ENCODE results near the gene KIF21A. TPM values are rescaled to one million over a fixed set of nuclear protein-coding genes. Genes with fewer than 3 reads are reported as not detected.

The KIF21A gene
- polyA plus RNA-seq, 1 donor from 2014 or later: 1.8 TPM

- Mint-ChIP-seq H3K4me3 (no peak overlapping the region), H3K4me1 (peaks cover 0 to 4% (median 2%) of the 10 kb centered on the region in 3 donors), H3K9me3 (no peaks in the 10 kb centered on the region), H3K27me3 (no peaks in the 10 kb centered on the region), H3K36me3 (peaks cover 2% of the 10 kb centered on the region), H3K27ac (no peak overlapping the region)
Measured at GRCh38 chr12:39352471-39353017, 90.4 kb downstream of the KIF21A start.

DNA sequence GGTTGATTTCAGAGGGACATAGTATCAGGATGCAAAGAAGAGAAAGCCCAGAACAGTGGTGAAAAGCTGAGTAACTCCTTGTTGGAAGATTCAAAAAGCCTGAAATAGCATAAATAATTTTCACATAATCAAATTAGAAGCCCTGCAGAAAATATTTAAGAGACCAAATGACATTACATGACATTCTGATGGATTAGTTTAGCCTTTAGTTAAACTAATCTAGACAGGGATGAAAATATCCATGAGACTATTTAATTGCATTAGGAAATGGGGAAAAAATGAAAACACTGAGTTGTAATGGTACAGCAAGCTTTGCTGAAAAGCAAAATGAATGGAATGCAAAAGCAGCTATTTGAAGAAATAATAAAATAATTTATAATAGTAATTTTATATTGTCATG, 91.8 kb downstream of the KIF21A start:
- peaks cover 0 to 4% (median 2%) of the 10 kb centered on the region in 3 donors for H3K4me1 Mint-ChIP-seq
- no peaks in the 10 kb centered on the region for H3K27me3 Mint-ChIP-seq
- no peak overlapping the region for H3K27ac Mint-ChIP-seq
- H3K36me3 Mint-ChIP-seq: peaks cover 2% of the 10 kb centered on the region
- no peak overlapping the region for H3K4me3 Mint-ChIP-seq
- no peaks in the 10 kb centered on the region for H3K9me3 Mint-ChIP-seq

GRCh38 chr12:39348941-39349626, 93.8 kb downstream of the KIF21A start:
- Mint-ChIP-seq H3K36me3 (peaks cover 6% of the 10 kb centered on the region), H3K4me3 (no peak overlapping the region), H3K27me3 (no peaks in the 10 kb centered on the region), H3K27ac (no peak overlapping the region), H3K4me1 (peaks cover 0 to 3% (median 2%) of the 10 kb centered on the region in 3 donors), H3K9me3 (no peaks in the 10 kb centered on the region)

- Mint-ChIP-seq H3K4me1 (peaks cover 0 to 3% (median 2%) of the 10 kb centered on the region in 3 donors), H3K9me3 (no peaks in the 10 kb centered on the region), H3K4me3 (no peak overlapping the region), H3K36me3 (peaks cover 6% of the 10 kb centered on the region), H3K27ac (no peak overlapping the region), H3K27me3 (no peaks in the 10 kb centered on the region)
Measured at GRCh38 chr12:39348523-39348922, 94.4 kb downstream of the KIF21A start.

GRCh38 chr12:39344926-39345325, 98.0 kb downstream of the KIF21A start:
- peaks cover 11% of the 10 kb centered on the region for H3K36me3 Mint-ChIP-seq
- no peaks in the 10 kb centered on the region for H3K27me3 Mint-ChIP-seq
- H3K27ac Mint-ChIP-seq: no peak overlapping the region
- H3K9me3 Mint-ChIP-seq: no peaks in the 10 kb centered on the region
- H3K4me1 Mint-ChIP-seq: no peaks in the 10 kb centered on the region
- H3K4me3 Mint-ChIP-seq: no peak overlapping the region

DNA sequence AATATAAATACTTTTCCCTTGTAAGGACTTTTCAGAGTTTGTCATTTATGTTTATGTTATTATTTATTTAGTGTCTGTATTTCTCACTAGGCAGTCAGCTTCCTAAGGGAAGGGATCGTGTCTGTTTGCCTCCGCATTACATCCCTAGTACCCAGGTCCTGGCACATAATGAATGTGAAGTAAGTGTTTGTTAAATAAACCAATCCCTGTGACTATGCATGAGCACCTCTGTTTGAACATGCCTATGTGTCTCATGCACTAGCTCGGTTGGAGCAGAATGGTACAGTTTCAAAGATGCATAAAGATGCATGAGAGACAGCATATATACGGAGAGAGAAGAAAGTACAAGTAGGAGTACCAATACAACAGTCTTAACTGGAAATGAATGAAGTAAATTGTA, 99.3 kb downstream of the KIF21A start:
- H3K27ac Mint-ChIP-seq: no peak overlapping the region
- no peaks in the 10 kb centered on the region for H3K27me3 Mint-ChIP-seq
- peaks cover 11% of the 10 kb centered on the region for H3K36me3 Mint-ChIP-seq
- H3K4me1 Mint-ChIP-seq: no peaks in the 10 kb centered on the region
- no peaks in the 10 kb centered on the region for H3K9me3 Mint-ChIP-seq
- no peak overlapping the region for H3K4me3 Mint-ChIP-seq

DNA sequence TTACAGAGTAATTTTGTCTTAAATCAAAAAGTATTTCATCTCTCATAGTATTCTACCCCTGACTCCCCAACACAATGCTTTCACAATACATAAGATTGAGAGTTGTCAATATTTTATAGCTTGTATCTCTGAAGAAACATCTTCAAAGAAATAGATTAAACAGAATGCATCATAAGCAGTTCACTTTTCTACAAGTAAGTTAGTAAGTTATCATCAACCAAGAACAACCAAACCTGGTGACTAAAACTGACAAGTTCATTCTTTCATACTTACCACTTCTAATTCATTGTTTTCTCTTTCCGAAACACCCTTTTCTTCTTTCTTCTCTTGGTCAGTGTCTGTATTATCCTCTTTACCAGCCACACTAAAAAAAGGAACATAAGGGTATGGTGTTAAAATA, 101.2 kb downstream of the KIF21A start:
- no peak overlapping the region for H3K27ac Mint-ChIP-seq
- H3K4me3 Mint-ChIP-seq: no peak overlapping the region
- H3K4me1 Mint-ChIP-seq: no peaks in the 10 kb centered on the region
- peaks cover 8% of the 10 kb centered on the region for H3K36me3 Mint-ChIP-seq
- H3K27me3 Mint-ChIP-seq: no peaks in the 10 kb centered on the region
- H3K9me3 Mint-ChIP-seq: no peaks in the 10 kb centered on the region

- H3K36me3 Mint-ChIP-seq: peaks cover 8% of the 10 kb centered on the region
- no peaks in the 10 kb centered on the region for H3K9me3 Mint-ChIP-seq
- H3K4me3 Mint-ChIP-seq: no peak overlapping the region
- no peaks in the 10 kb centered on the region for H3K4me1 Mint-ChIP-seq
- H3K27ac Mint-ChIP-seq: no peak overlapping the region
- no peaks in the 10 kb centered on the region for H3K27me3 Mint-ChIP-seq
Measured at GRCh38 chr12:39341179-39341578, 101.7 kb downstream of the KIF21A start.

GRCh38 chr12:39332661-39333175, 110.2 kb downstream of the KIF21A start:
- no peaks in the 10 kb centered on the region for H3K27me3 Mint-ChIP-seq
- no peak overlapping the region for H3K27ac Mint-ChIP-seq
- no peak overlapping the region for H3K4me3 Mint-ChIP-seq
- H3K4me1 Mint-ChIP-seq: peaks cover 0 to 1% (median 0%) of the 10 kb centered on the region in 3 donors
- no peaks in the 10 kb centered on the region for H3K36me3 Mint-ChIP-seq
- no peaks in the 10 kb centered on the region for H3K9me3 Mint-ChIP-seq

- Mint-ChIP-seq H3K4me3 (no peak overlapping the region), H3K27ac (no peak overlapping the region), H3K36me3 (no peaks in the 10 kb centered on the region)
Measured at GRCh38 chr12:39331539-39332261, 111.2 kb downstream of the KIF21A start.

DNA sequence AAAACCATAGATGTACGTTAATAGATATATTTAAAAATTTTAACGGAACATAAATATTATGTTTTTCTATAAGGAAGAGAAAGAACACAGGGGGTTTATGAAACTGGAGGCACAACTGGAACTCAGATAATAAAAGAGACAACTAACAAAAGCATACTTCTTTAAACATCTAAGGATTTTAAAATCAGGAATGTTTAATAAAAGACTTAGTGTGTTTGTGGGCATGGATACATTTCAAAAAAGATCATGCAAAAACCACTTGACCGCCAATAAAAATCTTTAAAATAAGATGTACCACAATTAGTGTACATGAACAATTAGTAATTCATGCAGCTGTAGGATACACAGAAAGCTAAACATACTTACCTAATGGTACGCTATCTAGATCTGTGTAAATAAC, 113.0 kb downstream of the KIF21A start:
- Mint-ChIP-seq H3K27ac (no peak overlapping the region), H3K27me3 (no peaks in the 10 kb centered on the region), H3K36me3 (no peaks in the 10 kb centered on the region), H3K9me3 (no peaks in the 10 kb centered on the region), H3K4me3 (no peak overlapping the region), H3K4me1 (peaks cover 0 to 1% (median 0%) of the 10 kb centered on the region in 3 donors)

More at GRCh38 chr12:39331539-39332261, 111.2 kb downstream of the KIF21A start:
- peaks cover 0 to 1% (median 0%) of the 10 kb centered on the region in 3 donors for H3K4me1 Mint-ChIP-seq
- H3K9me3 Mint-ChIP-seq: no peaks in the 10 kb centered on the region
- H3K27me3 Mint-ChIP-seq: no peaks in the 10 kb centered on the region

DNA sequence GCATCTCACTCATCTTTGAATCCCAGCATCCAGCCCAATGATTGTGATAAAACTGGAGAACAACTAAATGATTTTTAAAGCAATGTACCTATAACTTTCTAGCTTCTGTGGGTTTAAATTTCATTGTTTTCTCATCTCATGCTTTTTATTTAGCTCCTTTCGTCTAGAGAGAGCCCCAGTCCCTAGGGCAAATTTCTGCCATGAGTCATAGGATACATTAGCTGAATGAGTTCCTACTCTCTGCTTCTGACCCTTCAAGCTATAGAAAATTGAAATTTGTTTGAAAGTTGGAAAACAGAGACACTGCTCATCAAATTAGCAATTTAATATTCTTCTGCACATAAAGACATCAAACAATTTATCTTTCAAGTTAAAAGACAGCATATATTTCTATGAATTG, 113.9 kb downstream of the KIF21A start:
- Mint-ChIP-seq H3K27ac (no peak overlapping the region), H3K36me3 (no peaks in the 10 kb centered on the region), H3K9me3 (no peaks in the 10 kb centered on the region), H3K4me1 (peaks cover 0 to 1% (median 0%) of the 10 kb centered on the region in 3 donors), H3K27me3 (no peaks in the 10 kb centered on the region), H3K4me3 (no peak overlapping the region)

DNA sequence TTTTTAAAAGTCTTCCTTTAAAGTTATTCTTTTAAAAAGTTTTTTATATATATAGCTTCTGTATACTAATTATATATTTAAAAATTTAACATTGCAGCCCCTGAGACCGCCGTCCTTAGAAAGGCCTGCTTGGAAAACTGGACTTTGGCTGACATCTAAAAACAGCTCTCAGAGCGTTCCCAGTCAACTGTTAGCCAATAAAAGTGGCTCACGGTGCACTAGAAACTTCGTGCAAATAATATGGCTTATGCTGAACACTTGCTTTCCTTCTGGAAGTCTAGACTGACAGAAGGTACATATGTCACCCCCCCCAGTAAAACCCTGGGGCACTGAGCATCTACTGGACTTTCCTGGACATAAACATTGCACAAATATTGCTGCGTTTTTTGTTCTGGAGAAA, 115.0 kb downstream of the KIF21A start:
- H3K36me3 Mint-ChIP-seq: no peaks in the 10 kb centered on the region
- peaks cover 0 to 1% (median 0%) of the 10 kb centered on the region in 3 donors for H3K4me1 Mint-ChIP-seq
- H3K9me3 Mint-ChIP-seq: no peaks in the 10 kb centered on the region
- no peaks in the 10 kb centered on the region for H3K27me3 Mint-ChIP-seq
- no peak overlapping the region for H3K4me3 Mint-ChIP-seq
- H3K27ac Mint-ChIP-seq: no peak overlapping the region

GRCh38 chr12:39327510-39327909, 115.4 kb downstream of the KIF21A start:
- Mint-ChIP-seq H3K4me3 (no peak overlapping the region), H3K27me3 (no peaks in the 10 kb centered on the region), H3K9me3 (no peaks in the 10 kb centered on the region), H3K4me1 (peaks cover 0 to 1% (median 0%) of the 10 kb centered on the region in 3 donors), H3K36me3 (no peaks in the 10 kb centered on the region), H3K27ac (no peak overlapping the region)

DNA sequence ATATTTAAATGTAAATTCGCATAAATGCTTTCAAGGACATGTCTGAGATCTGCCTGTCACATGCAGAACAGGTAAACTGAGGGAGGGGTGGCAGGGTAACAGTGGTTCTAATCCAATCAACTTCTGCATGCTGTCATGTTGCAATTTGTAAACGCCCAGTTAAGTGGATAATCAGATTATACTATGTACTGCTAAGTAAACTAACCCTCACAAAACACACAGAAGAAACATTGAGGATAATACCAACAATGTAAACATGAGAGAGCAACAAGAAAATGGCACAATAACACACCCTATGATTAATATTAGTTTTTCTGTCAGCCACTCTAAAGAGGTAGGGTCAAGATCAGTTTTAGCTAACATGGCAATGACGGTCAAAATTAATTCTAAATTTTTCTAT, 123.7 kb downstream of the KIF21A start:
- no peak overlapping the region for H3K27ac Mint-ChIP-seq
- H3K27me3 Mint-ChIP-seq: no peaks in the 10 kb centered on the region
- H3K4me1 Mint-ChIP-seq: peaks cover 0 to 3% (median 0%) of the 10 kb centered on the region in 3 donors
- H3K9me3 Mint-ChIP-seq: no peaks in the 10 kb centered on the region
- no peaks in the 10 kb centered on the region for H3K36me3 Mint-ChIP-seq
- no peak overlapping the region for H3K4me3 Mint-ChIP-seq
